GM12878 (cell line): ENCODE results near the gene RAC2. TPM values are rescaled to one million over a fixed set of nuclear protein-coding genes. Genes with fewer than 3 reads are reported as not detected.

ENCODE experiments used
- BACH1 ChIP-seq: fragments of 450-650 bp; IDR thresholded peaks from 2 replicates; pipeline ENCODE4 v1.6.1; 2017; ENCODE audit warnings: mild to moderate bottlenecking, borderline replicate concordance
- CHD1 ChIP-seq: IDR thresholded peaks from 2 replicates; pipeline ENCODE4 v1.6.1; 2012; ENCODE audit warnings: low read depth, low read length, improper control_type of control experiment
- CREM ChIP-seq: IDR thresholded peaks from 2 replicates; pipeline ENCODE4 v1.6.1; 2014; ENCODE audit warnings: antibody characterized with exemption, low read depth
- FOXM1 ChIP-seq: IDR thresholded peaks from 2 replicates; pipeline ENCODE4 v1.6.1; 2012; ENCODE audit warnings: low read depth, mild to moderate bottlenecking, inconsistent platforms, low read length, moderate library complexity
- HDAC2 ChIP-seq: fragments of 200-600 bp; sonication (generic); IDR thresholded peaks from 2 replicates; pipeline ENCODE4 v1.6.1; 2017
- HSF1 ChIP-seq: fragments of 150-350 bp; IDR thresholded peaks from 2 replicates; pipeline ENCODE4 v1.6.1; 2014; ENCODE audit warnings: mild to moderate bottlenecking, low read depth, low read length
- IRF4 ChIP-seq: IDR thresholded peaks from 2 replicates; pipeline ENCODE4 v1.6.1; 2011; ENCODE audit warnings: low read depth, low read length
- JUNB ChIP-seq: IDR thresholded peaks from 2 replicates; pipeline ENCODE4 v1.6.1; 2016; ENCODE audit warnings: antibody characterized with exemption, mild to moderate bottlenecking
- KLF5 ChIP-seq: fragments of 450-650 bp; IDR thresholded peaks from 2 replicates; pipeline ENCODE4 v1.6.1; 2014; ENCODE audit warnings: mild to moderate bottlenecking; ENCODE audit not compliant: partially characterized antibody
- PAX5 ChIP-seq: IDR thresholded peaks from 2 replicates; pipeline ENCODE4 v1.6.1; 2011; ENCODE audit warnings: low read depth, low read length, borderline replicate concordance
- POLR2AphosphoS5 ChIP-seq: IDR thresholded peaks from 2 replicates; pipeline ENCODE4 v1.6.1; 2011; ENCODE audit warnings: mild to moderate bottlenecking, low read length, inconsistent platforms
- SMAD1 ChIP-seq: fragments of 450-650 bp; IDR thresholded peaks from 2 replicates; pipeline ENCODE4 v1.6.1; 2018; ENCODE audit warnings: mild to moderate bottlenecking, low read depth; ENCODE audit not compliant: partially characterized antibody
- ZNF592 ChIP-seq: fragments of 450-650 bp; IDR thresholded peaks from 2 replicates; pipeline ENCODE4 v1.6.1; 2017; ENCODE audit warnings: mild to moderate bottlenecking, moderate library complexity
- polyA plus RNA-seq, 11 experiments: library from polyadenylated mRNA; depleted of rRNA in 4 of 11; unstranded in 6 of 11; stranded (reverse) in 5 of 11; fragments of >200 nt; fragmentation: Nextera tagmentation in 4 of 11; fragmentation: Illumina TruSeq in 1 of 11; extraction: Ambion mirVana in 4 of 11; extraction: Trizol in 1 of 11; gene quantifications; 1 replicate in 1 of 11; 2 replicates in 10 of 11; pipeline versions ENCODE4 v1.2.1 to v1.2.3, GENCODE V29; 2011 to 2016; ENCODE audit warnings: inconsistent platforms in 2 of 11, missing spikeins in 2 of 11, low read depth in 1 of 11
- total RNA-seq, 4 experiments: library from RNA; depleted of rRNA in 3 of 4; stranded (reverse); fragments of >200 nt in 3 of 4; fragmentation: Illumina TruSeq in 1 of 4; extraction: Trizol in 1 of 4; gene quantifications; 2 replicates each; pipeline versions ENCODE4 v1.2.1 to v1.2.3, GENCODE V29; 2013 to 2021
- TF ChIP-seq, protein P1 (sequence below): IDR thresholded peaks from 2 replicates; pipeline ENCODE4 v1.6.1; 2012; ENCODE audit warnings: mild to moderate bottlenecking, low read depth, low read length
- TF ChIP-seq, protein P2 (sequence below): fragments of 450-650 bp; IDR thresholded peaks from 2 replicates; pipeline ENCODE4 v1.6.1; 2017; ENCODE audit warnings: borderline replicate concordance
- TF ChIP-seq, protein P3 (sequence below): fragments of 450-650 bp; conservative IDR thresholded peaks from 2 replicates; pipeline ENCODE4 v1.6.1; 2017; ENCODE audit warnings: mild to moderate bottlenecking, moderate library complexity

RAC2 gene
- total and polyA plus RNA-seq, 10 of the 15 experiments (the other 5 are each of a cell fraction or from before 2014, with no cell fraction given) = 102 to 386 (median 304) TPM

GRCh38 chr22:37242395-37242918 lies 1.6 kb downstream of the RAC2 start (continued):
- TF ChIP-seq, protein P1, sequence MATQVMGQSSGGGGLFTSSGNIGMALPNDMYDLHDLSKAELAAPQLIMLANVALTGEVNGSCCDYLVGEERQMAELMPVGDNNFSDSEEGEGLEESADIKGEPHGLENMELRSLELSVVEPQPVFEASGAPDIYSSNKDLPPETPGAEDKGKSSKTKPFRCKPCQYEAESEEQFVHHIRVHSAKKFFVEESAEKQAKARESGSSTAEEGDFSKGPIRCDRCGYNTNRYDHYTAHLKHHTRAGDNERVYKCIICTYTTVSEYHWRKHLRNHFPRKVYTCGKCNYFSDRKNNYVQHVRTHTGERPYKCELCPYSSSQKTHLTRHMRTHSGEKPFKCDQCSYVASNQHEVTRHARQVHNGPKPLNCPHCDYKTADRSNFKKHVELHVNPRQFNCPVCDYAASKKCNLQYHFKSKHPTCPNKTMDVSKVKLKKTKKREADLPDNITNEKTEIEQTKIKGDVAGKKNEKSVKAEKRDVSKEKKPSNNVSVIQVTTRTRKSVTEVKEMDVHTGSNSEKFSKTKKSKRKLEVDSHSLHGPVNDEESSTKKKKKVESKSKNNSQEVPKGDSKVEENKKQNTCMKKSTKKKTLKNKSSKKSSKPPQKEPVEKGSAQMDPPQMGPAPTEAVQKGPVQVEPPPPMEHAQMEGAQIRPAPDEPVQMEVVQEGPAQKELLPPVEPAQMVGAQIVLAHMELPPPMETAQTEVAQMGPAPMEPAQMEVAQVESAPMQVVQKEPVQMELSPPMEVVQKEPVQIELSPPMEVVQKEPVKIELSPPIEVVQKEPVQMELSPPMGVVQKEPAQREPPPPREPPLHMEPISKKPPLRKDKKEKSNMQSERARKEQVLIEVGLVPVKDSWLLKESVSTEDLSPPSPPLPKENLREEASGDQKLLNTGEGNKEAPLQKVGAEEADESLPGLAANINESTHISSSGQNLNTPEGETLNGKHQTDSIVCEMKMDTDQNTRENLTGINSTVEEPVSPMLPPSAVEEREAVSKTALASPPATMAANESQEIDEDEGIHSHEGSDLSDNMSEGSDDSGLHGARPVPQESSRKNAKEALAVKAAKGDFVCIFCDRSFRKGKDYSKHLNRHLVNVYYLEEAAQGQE = no peak
- no peak for TF ChIP-seq JUNB
- TF ChIP-seq KLF5 = no peak
- TF ChIP-seq BACH1 = no peak
- no peak for TF ChIP-seq HSF1
- no peak for TF ChIP-seq ZNF592
- TF ChIP-seq CHD1 = no peak
- TF ChIP-seq, protein P2, sequence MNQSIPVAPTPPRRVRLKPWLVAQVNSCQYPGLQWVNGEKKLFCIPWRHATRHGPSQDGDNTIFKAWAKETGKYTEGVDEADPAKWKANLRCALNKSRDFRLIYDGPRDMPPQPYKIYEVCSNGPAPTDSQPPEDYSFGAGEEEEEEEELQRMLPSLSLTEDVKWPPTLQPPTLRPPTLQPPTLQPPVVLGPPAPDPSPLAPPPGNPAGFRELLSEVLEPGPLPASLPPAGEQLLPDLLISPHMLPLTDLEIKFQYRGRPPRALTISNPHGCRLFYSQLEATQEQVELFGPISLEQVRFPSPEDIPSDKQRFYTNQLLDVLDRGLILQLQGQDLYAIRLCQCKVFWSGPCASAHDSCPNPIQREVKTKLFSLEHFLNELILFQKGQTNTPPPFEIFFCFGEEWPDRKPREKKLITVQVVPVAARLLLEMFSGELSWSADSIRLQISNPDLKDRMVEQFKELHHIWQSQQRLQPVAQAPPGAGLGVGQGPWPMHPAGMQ = no peak
- TF ChIP-seq SMAD1 = no peak
- no peak for TF ChIP-seq HDAC2
- TF ChIP-seq, protein P3, sequence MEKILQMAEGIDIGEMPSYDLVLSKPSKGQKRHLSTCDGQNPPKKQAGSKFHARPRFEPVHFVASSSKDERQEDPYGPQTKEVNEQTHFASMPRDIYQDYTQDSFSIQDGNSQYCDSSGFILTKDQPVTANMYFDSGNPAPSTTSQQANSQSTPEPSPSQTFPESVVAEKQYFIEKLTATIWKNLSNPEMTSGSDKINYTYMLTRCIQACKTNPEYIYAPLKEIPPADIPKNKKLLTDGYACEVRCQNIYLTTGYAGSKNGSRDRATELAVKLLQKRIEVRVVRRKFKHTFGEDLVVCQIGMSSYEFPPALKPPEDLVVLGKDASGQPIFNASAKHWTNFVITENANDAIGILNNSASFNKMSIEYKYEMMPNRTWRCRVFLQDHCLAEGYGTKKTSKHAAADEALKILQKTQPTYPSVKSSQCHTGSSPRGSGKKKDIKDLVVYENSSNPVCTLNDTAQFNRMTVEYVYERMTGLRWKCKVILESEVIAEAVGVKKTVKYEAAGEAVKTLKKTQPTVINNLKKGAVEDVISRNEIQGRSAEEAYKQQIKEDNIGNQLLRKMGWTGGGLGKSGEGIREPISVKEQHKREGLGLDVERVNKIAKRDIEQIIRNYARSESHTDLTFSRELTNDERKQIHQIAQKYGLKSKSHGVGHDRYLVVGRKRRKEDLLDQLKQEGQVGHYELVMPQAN = no peak; the same call in 1 of the 2 replicates
- TF ChIP-seq POLR2AphosphoS5 = peak; percentile 95
- peak; percentile 8; the same call in 1 of the 2 replicates for TF ChIP-seq IRF4
- TF ChIP-seq PAX5 = peak; percentile 64
- TF ChIP-seq CREM = peak; percentile 78
- TF ChIP-seq FOXM1 = no peak
